CD4-positive, alpha-beta T cell treated with Interleukin-10 for 1 hour (primary cell): ENCODE measurements around the gene CD1D.
"Not testable (repeated sequence)": the region's sequence is repeated elsewhere in the genome, so short reads cannot be mapped to it uniquely, and the experiment has no call there.

Source experiments
- DNase-seq: peaks from one replicate; pipeline ENCODE4 v3.0.0-alpha.2; 2020

CD1D gene

GRCh38 chr1:158180741-158181576 lies at the start of gene CD1D:
CD1D (plus strand) TSS chr1:158180895; CDS start chr1:158181102, 207 bp downstream.
- no peak for DNase-seq

- DNase-seq: no peak
Observed at GRCh38 chr1:158131217-158131616, 49.5 kb upstream of the CD1D start.

GRCh38 chr1:158140764-158141192 lies 39.9 kb upstream of the CD1D start:
- DNase-seq: no peak

GRCh38 chr1:158145173-158145719 lies 35.4 kb upstream of the CD1D start:
- DNase-seq: no peak

- no peak for DNase-seq
Observed at GRCh38 chr1:158146165-158146564, 34.5 kb upstream of the CD1D start.

- DNase-seq: no peak
Observed at GRCh38 chr1:158146739-158147138, 34.0 kb upstream of the CD1D start.

DNA sequence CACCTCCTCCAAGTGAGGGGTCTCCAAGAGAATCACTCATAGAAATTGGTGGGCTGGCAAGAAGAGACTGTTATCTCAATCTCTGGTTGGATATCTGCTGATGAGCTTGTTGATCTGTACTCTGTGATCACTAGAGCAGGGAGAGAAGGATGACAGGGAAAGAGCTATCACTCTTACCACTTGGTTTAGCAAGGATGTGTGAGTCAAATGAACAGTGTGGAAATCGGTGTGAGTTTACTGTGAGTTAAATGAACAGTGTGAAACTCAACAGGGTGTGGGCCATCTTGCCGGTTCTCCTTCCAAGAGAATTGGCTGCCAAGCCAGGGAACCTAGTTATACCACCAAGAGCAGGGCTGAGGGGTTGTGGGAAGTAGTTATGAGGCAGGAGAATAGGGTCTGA lies 33.3 kb upstream of the CD1D start:
- DNase-seq: no peak

GRCh38 chr1:158147869-158148268 lies 32.8 kb upstream of the CD1D start:
- no peak for DNase-seq

- DNase-seq: no peak
Observed at GRCh38 chr1:158148468-158148867, 32.2 kb upstream of the CD1D start.

GRCh38 chr1:158149175-158149574 lies 31.5 kb upstream of the CD1D start:
- no peak for DNase-seq

DNA sequence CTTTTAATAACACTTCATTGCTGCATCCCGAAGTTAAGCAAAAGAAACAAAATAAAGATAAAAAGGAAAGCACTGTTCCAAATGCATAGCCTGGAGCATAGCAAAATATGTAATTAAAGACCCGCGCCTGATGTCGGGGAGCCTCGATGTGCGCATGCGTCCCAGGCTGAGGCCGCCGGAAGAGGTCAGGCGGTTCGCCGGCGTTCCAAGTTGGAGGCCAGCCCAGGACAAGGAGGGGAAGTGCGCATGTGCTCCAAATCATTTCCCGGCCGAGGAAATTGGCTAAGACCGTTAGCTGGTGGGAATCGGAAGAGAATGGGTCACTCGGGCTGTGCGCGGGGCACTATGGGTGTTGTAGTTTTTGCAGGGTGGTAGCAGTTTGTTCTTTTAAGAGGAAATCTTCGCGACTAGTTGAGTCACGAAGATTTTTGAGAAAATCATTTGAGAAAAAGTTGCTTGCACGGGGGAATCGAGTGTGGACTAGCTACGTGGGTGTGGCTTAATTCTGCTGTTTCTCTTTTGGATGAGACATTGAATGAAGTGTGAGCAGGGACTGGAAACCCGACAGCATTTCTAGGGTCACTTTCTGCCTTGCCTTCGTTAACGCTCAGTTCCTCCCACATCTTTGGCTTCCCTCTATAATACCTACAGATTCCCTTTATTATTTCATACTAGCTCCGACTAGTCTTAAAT lies 31.0 kb upstream of the CD1D start:
- DNase-seq: peak; percentile 81

DNA sequence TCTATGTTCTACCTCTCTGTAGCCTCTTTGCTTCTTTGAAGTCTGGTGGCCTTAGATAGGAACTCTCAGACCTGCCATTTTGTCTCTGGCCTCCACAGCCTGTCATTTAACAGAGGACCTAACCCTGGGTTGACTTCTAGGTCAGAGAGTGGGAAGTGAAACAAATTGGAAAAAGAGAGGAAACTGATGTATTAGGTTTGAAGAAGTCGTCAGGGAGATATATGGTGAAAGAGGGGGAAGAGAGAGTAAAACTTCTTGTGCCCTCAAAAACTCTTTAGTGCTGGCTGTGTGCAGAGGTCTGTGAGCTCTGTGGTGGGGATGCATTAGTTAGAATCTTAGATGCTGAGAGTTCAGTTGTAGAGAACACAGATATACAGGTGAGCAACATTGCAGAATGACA lies 30.2 kb upstream of the CD1D start:
- no peak for DNase-seq

GRCh38 chr1:158153179-158153578 lies 27.5 kb upstream of the CD1D start:
- no peak for DNase-seq

- no peak for DNase-seq
Observed at GRCh38 chr1:158153746-158154444, 26.8 kb upstream of the CD1D start.

GRCh38 chr1:158154501-158154900 lies 26.2 kb upstream of the CD1D start:
- no peak for DNase-seq

GRCh38 chr1:158155673-158156072 lies 25.0 kb upstream of the CD1D start:
- DNase-seq: no peak

GRCh38 chr1:158159597-158159996 lies 21.1 kb upstream of the CD1D start:
- no peak for DNase-seq

GRCh38 chr1:158161446-158161845 lies 19.2 kb upstream of the CD1D start:
- DNase-seq: no peak

DNA sequence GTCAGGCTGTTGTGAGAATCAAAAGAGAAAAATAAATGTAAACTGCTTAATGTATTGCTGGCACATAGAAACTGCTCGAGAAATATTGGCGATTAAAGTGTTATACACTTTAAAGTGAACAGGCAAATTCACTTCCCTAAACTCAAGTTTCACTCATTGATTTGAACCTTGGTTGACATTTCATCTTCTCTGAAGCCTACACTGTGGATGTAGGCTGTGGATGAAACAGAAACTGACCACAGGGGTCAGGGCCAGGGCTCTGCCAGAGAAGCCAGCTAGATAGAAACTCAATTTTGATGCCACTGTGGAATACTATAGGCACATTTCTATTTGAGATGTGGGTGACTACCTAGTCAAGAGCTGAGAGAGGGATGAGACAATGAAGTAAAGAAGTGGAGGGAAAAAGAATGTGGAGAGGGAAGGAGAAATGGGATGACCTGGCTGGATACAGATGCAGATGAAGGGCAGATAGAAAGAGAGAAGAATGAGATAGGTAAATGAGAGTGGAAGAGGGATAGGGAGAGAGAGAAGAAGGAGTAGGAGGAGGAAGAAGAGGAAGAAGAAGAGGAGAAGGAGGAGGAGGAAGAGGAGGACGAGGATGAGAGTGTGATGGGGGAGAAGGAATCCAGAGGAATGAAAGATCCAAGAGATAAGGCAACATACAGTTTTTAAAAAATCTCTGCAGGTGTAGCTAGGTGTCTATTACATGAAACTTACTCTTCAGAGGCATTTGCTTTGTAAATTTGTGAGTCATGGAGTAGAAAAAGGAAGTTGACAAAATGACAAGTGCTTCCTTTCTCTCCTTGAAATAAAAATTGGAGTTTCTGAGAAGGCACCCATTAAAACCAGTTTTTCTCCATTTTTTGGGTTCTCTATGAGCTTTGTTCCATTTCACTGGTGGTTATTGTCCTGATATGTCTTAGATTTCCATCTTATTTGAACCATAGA lies 17.4 kb upstream of the CD1D start:
- no peak for DNase-seq

GRCh38 chr1:158169105-158169504 lies 11.6 kb upstream of the CD1D start:
- no peak for DNase-seq

DNA sequence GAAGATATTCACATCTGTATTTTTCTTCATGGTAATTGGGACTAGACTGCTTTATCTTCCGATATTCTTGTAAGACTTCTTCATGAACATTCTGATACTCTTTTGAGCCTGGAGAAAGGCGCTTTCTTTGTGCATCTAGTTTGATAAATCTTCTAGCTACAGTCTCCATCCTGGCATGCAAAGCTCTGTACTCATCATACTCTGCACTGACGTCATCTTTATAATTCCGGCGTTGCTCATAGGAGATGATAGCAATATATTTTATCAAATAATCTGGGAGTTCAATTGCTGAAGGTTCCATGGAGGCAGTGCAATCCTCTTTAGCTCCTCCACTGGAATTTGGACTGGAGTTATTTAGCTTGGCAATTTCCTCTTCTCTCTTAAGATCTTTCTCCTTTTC lies 4.8 kb upstream of the CD1D start:
- DNase-seq: not testable (repeated sequence)

GRCh38 chr1:158176399-158176798 lies 4.3 kb upstream of the CD1D start:
- DNase-seq: no peak
